Glutamatergic neuron (in vitro differentiated cells): ENCODE measurements around the gene IL19. TPM values are rescaled to one million over a fixed set of nuclear protein-coding genes. Genes with fewer than 3 reads are reported as not detected.

Experiments used
- DNase-seq: peaks from one replicate; pipeline ENCODE4 v3.0.0; 2022
- H3K27ac Mint-ChIP-seq: one replicate; pipeline ENCODE4 v1.8.0; 2020; ENCODE audit warnings: mild to moderate bottlenecking, mixed read lengths, inconsistent platforms; ENCODE audit not compliant: unreplicated experiment
- H3K27me3 Mint-ChIP-seq: one replicate; pipeline ENCODE4 v1.8.0; 2020; ENCODE audit warnings: mild to moderate bottlenecking, moderate library complexity, mixed read lengths, inconsistent platforms; ENCODE audit not compliant: unreplicated experiment
- H3K36me3 Mint-ChIP-seq: one replicate; pipeline ENCODE4 v1.8.0; 2020; ENCODE audit warnings: mild to moderate bottlenecking, mixed read lengths, inconsistent platforms; ENCODE audit not compliant: unreplicated experiment
- H3K4me1 Mint-ChIP-seq: one replicate; pipeline ENCODE4 v1.8.0; 2020; ENCODE audit warnings: mild to moderate bottlenecking, low read depth, mixed read lengths, inconsistent platforms; ENCODE audit not compliant: unreplicated experiment
- H3K4me3 Mint-ChIP-seq: one replicate; pipeline ENCODE4 v1.8.0; 2020; ENCODE audit warnings: mild to moderate bottlenecking, mixed read lengths, inconsistent platforms; ENCODE audit not compliant: unreplicated experiment
- H3K9me3 Mint-ChIP-seq: one replicate; pipeline ENCODE4 v1.8.0; 2020; ENCODE audit warnings: mild to moderate bottlenecking, moderate library complexity, mixed read lengths, inconsistent platforms; ENCODE audit not compliant: unreplicated experiment
- total RNA-seq: library from RNA; stranded (reverse); fragmentation: NEBNext Ultra II Directional; extraction: Animal tissue kit (Norgen Biotek cat#: 25700); gene quantifications from one replicate; pipeline ENCODE4 v1.2.1, GENCODE V29; 2021; ENCODE audit not compliant: unreplicated experiment
- TF ChIP-seq, protein P1 (sequence below): fragments of 200-600 bp; sonication (generic); IDR thresholded peaks from one replicate; pipeline ENCODE4 v1.5.0; 2021; ENCODE audit not compliant: partially characterized antibody, unreplicated experiment

IL19 gene
- total RNA-seq, 1 donor from 2014 or later, result not detected

DNA sequence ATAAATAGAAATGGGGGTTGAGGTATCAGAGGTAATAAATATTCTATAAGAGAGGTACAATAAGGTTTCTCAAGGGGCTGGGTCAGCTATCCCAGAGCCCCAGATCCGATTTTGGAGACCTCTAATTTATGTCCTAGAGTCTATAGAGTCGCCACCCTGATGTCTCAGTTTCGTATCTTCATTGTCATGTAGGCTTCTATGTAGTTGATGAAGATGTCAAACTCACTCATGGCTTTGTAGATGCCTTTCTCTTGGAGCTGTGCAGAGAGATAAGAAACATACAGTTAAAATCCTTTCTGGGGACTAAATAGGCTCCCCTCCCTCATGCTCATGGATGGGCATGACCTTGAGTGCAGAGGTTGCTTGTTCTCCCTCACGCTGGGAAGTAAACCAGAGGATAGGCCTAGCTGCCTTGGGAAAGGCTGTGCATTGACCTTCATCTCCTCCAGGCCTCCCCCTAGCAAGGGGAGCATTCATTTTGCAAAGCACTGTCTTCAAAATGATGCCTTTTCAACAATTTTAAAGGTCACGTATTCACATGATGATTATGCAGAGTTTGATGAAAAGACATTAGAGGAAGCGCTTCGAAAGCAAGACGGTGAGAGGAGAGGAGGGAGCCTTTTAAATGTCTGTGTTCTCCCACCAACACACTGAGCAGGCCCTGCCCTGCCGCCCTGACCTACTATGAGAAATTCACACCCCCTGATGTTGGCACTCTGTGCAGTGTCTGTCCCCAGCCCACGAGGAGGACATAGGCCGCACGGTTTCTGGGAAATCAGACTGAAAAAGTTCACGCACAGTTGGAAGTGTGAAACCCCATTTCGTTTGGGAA lies 1.9 kb upstream of the IL19 start:
- Mint-ChIP-seq H3K9me3 (no peaks in the 10 kb centered on the region), H3K36me3 (no peaks in the 10 kb centered on the region), H3K27me3 (peaks cover 2% of the 10 kb centered on the region), H3K4me1 (peaks cover 6% of the 10 kb centered on the region), H3K27ac (no peak overlapping the region), H3K4me3 (no peak overlapping the region)
- DNase-seq, result no peak
- TF ChIP-seq, protein P1, sequence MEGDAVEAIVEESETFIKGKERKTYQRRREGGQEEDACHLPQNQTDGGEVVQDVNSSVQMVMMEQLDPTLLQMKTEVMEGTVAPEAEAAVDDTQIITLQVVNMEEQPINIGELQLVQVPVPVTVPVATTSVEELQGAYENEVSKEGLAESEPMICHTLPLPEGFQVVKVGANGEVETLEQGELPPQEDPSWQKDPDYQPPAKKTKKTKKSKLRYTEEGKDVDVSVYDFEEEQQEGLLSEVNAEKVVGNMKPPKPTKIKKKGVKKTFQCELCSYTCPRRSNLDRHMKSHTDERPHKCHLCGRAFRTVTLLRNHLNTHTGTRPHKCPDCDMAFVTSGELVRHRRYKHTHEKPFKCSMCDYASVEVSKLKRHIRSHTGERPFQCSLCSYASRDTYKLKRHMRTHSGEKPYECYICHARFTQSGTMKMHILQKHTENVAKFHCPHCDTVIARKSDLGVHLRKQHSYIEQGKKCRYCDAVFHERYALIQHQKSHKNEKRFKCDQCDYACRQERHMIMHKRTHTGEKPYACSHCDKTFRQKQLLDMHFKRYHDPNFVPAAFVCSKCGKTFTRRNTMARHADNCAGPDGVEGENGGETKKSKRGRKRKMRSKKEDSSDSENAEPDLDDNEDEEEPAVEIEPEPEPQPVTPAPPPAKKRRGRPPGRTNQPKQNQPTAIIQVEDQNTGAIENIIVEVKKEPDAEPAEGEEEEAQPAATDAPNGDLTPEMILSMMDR, result no peak

DNA sequence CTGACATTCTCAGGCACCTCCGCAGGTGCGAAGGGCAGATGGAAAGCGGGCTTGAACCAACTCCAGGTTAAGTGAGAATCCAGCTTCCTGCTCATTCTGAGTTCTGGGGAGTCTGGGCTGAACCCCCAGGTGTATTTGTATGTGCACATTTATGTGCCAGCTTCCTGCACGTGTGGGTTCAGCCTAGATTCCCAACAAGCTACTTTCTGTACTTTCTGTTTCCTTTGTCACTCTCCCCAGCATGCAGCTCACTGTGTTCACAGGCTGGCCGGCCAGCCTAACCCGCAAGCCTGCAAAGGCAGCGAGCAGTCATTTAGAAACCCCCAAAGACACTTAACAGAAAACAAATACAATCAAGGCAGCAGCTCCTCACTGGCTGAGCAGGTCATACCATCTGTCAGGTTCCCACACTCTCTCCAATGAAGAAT lies 1.3 kb upstream of the IL19 start:
- TF ChIP-seq, protein P1, result no peak
- no peak overlapping the region for H3K4me3 Mint-ChIP-seq
- DNase-seq, result no peak
- peaks cover 2% of the 10 kb centered on the region for H3K27me3 Mint-ChIP-seq
- H3K4me1 Mint-ChIP-seq, result peaks cover 6% of the 10 kb centered on the region
- H3K27ac Mint-ChIP-seq, result no peak overlapping the region
- H3K36me3 Mint-ChIP-seq, result no peaks in the 10 kb centered on the region
- H3K9me3 Mint-ChIP-seq, result no peaks in the 10 kb centered on the region

DNA sequence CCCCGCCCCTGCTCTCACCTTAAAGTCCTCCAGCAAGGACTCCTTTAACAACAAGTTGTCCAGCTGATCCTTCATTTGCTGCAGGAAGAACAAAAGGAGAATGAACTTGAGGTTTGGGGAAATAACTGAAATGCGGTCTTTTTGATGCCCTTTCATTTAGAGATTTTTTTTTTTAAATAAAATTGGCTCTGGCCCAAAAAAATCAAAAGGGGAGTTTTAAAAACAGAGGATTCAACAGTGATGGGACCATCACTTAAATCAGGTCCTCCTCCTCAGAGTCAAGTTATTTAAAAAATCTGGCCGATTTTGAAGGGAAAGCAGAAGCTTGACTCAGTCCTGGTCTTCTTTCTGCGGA lies 742 bp downstream of the IL19 start:
- Mint-ChIP-seq H3K36me3 (no peaks in the 10 kb centered on the region), H3K27me3 (peaks cover 3% of the 10 kb centered on the region)

DNA sequence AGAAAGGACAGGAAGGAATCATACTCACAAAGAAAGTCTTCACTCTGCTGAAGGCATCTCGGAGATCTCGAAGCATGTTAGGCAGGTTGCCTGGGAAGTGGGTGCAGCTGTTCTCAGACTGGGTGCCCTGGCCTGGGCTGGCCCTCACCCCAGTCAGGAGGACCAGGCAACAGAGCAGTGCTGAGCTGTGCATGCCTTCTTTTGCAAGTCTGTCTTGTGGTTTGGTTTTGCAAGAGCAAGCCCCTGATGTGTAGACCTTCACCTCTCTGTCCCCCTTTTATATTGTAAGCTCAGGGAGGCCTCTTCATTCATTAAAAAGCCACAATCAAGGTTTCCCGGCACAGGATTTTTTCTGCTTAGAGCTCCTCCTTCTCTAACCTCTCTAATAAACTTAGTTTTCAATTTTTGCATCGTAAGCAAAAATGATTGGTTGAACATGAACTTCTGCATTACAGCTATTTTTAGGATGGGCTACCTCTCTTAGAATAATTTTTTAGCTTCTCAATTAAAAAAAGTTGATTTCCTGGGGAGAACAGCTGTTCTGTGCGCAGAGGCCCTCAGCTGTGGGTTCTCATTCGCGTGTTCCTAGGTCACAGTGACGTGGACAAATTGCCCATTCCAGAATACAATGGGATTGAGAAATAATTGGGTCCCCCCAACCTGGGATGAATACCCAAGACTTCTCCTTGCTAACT lies 1.8 kb downstream of the IL19 start, which contains the start of gene IL10:
TSS of gene IL10 (minus strand) at position 252 of the 695 bp plus-strand sequence. CDS start at position 193, 59 bp downstream.
- Mint-ChIP-seq H3K27me3 (peaks cover 3% of the 10 kb centered on the region), H3K27ac (no peak within 1 kb of the TSS), H3K4me3 (no peak within 1 kb of the TSS), H3K9me3 (no peaks in the 10 kb centered on the region), H3K36me3 (no peaks in the 10 kb centered on the region), H3K4me1 (peaks cover 6% of the 10 kb centered on the region)
- TF ChIP-seq, protein P1, result no peak
- no peak for DNase-seq

More for the DNA sequence above, 742 bp downstream of the IL19 start:
- no peak for DNase-seq
- Mint-ChIP-seq H3K4me3 (no peak overlapping the region), H3K4me1 (peaks cover 6% of the 10 kb centered on the region), H3K27ac (no peak overlapping the region), H3K9me3 (no peaks in the 10 kb centered on the region)
- TF ChIP-seq, protein P1, result no peak

DNA sequence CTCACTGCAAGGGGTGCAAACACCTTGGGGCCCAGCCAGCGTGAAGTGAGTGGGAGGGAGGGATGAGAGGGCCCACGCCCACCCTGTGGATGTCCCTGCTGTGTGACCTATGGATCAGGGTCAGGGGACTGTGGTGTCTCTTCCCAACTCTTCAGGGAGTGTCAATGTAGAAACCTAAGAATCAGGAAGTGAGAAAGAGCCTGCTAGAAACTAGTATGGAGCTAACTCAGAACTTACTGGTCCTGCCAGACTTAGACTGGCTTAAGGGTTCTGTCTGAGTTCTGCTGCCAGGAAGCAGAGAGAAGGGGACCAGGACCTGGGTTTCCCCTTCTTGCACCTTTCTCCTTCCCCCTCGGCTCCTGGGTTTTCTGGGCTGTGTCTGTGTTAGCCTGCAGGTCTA lies 3.5 kb downstream of the IL19 start:
- Mint-ChIP-seq H3K4me1 (peaks cover 6% of the 10 kb centered on the region), H3K36me3 (no peaks in the 10 kb centered on the region), H3K27me3 (peaks cover 3% of the 10 kb centered on the region), H3K27ac (no peak overlapping the region), H3K9me3 (no peaks in the 10 kb centered on the region), H3K4me3 (no peak overlapping the region)
- TF ChIP-seq, protein P1, result no peak
- no peak for DNase-seq
